CD14-positive monocyte (primary cell): Measurements from ENCODE around the gene CTNNA3. TPM values are rescaled to one million over a fixed set of nuclear protein-coding genes. Genes with fewer than 3 reads are reported as not detected.

ENCODE experiments used
- DNase-seq, 3 donors: peaks; one replicate each; pipeline ENCODE4 v3.0.0-alpha.2; 2011 to 2022
- H2AFZ ChIP-seq: 2 replicates; pipeline ENCODE4 v1.6.0; 2012; ENCODE audit warnings: mild to moderate bottlenecking, low read depth, low read length, inconsistent platforms; ENCODE audit not compliant: insufficient read depth, poor library complexity, severe bottlenecking
- H3K27ac ChIP-seq, 2 donors: 1 replicate in 1 of 2; 2 replicates in 1 of 2; pipeline ENCODE4 v1.5.1; 2012 to 2013; ENCODE audit warnings: low read length in 2 of 2, control low read depth in 1 of 2, inconsistent platforms in 1 of 2, low read depth in 1 of 2, mild to moderate bottlenecking in 1 of 2
- H3K27me3 ChIP-seq, 2 donors: one replicate each; pipeline versions ENCODE4 v1.6.0 to v1.6.1; 2011 to 2013; ENCODE audit warnings: low read length in 2 of 2; ENCODE audit not compliant: control insufficient read depth in 2 of 2, insufficient read depth in 2 of 2
- H3K36me3 ChIP-seq, 2 donors: replicated peaks in 1 of 2; 1 replicate in 1 of 2; 2 replicates in 1 of 2; pipeline versions ENCODE4 v1.5.1 to v1.6.1; 2012 to 2013; ENCODE audit warnings: low read length in 2 of 2, control low read depth in 1 of 2, inconsistent platforms in 1 of 2, mild to moderate bottlenecking in 1 of 2; ENCODE audit not compliant: insufficient read depth in 2 of 2, control insufficient read depth in 1 of 2
- H3K4me1 ChIP-seq, 2 donors: 1 replicate in 1 of 2; 2 replicates in 1 of 2; pipeline versions ENCODE4 v1.5.1 to v1.6.1; 2012 to 2013; ENCODE audit warnings: low read length in 2 of 2, control low read depth in 1 of 2, inconsistent platforms in 1 of 2, mild to moderate bottlenecking in 1 of 2, moderate library complexity in 1 of 2; ENCODE audit not compliant: insufficient read depth in 2 of 2, control insufficient read depth in 1 of 2
- H3K4me2 ChIP-seq: replicated peaks from 2 replicates; pipeline ENCODE3; 2012; ENCODE audit warnings: low read length, moderate library complexity, mild to moderate bottlenecking; ENCODE audit not compliant: poor library complexity, severe bottlenecking; ENCODE audit errors: extremely low read depth
- H3K4me3 ChIP-seq, 3 experiments: fragments of 200-600 bp in 1 of 3; sonication (generic) in 1 of 3; replicated peaks in 1 of 3; 1 replicate in 2 of 3; 2 replicates in 1 of 3; pipeline ENCODE4 v1.5.1; 2011 to 2013; ENCODE audit warnings: low read length in 3 of 3, mild to moderate bottlenecking in 3 of 3, control low read depth in 2 of 3, low read depth in 2 of 3, inconsistent platforms in 1 of 3, moderate library complexity in 1 of 3
- H3K79me2 ChIP-seq: 2 replicates; pipeline ENCODE4 v1.6.0; 2012; ENCODE audit warnings: mild to moderate bottlenecking, control low read depth, inconsistent platforms, low read length, moderate library complexity; ENCODE audit not compliant: insufficient read depth
- H3K9ac ChIP-seq: 2 replicates; pipeline ENCODE4 v1.6.0; 2017; ENCODE audit warnings: low read length, mild to moderate bottlenecking; ENCODE audit not compliant: insufficient read depth, poor library complexity, severe bottlenecking
- H3K9me3 ChIP-seq, 2 donors: replicated peaks in 1 of 2; 1 replicate in 1 of 2; 2 replicates in 1 of 2; pipeline versions ENCODE4 v1.5.1 to v1.6.1; 2012 to 2013; ENCODE audit warnings: low read length in 2 of 2, control low read depth in 1 of 2; ENCODE audit not compliant: control insufficient read depth in 1 of 2, insufficient read depth in 1 of 2
- H4K20me1 ChIP-seq: 2 replicates; pipeline ENCODE4 v1.6.0; 2012; ENCODE audit warnings: mild to moderate bottlenecking, low read length, control low read depth, moderate library complexity; ENCODE audit not compliant: insufficient read depth
- H3K27ac Mint-ChIP-seq, 7 donors: one replicate each; pipeline ENCODE4 v1.8.0; 2020; ENCODE audit warnings: mild to moderate bottlenecking in 7 of 7, mixed read lengths in 7 of 7, moderate library complexity in 6 of 7, inconsistent platforms in 2 of 7
- H3K27me3 Mint-ChIP-seq, 3 donors: one replicate each; pipeline ENCODE4 v1.8.0; 2021 to 2022; ENCODE audit warnings: low read depth in 3 of 3, mild to moderate bottlenecking in 3 of 3, mixed read lengths in 3 of 3, moderate library complexity in 3 of 3, inconsistent platforms in 1 of 3
- H3K36me3 Mint-ChIP-seq, 2 donors: one replicate each; pipeline ENCODE4 v1.8.0; 2020; ENCODE audit warnings: mixed read lengths in 2 of 2, inconsistent platforms in 1 of 2, mild to moderate bottlenecking in 1 of 2
- H3K4me1 Mint-ChIP-seq: one replicate; pipeline ENCODE4 v1.8.0; 2020; ENCODE audit warnings: mild to moderate bottlenecking, mixed read lengths
- H3K4me3 Mint-ChIP-seq, 2 donors: one replicate each; pipeline ENCODE4 v1.8.0; 2020; ENCODE audit warnings: mild to moderate bottlenecking in 2 of 2, mixed read lengths in 2 of 2, moderate library complexity in 1 of 2
- H3K9me3 Mint-ChIP-seq, 7 donors: one replicate each; pipeline ENCODE4 v1.8.0; 2020 to 2022; ENCODE audit warnings: mixed read lengths in 7 of 7, mild to moderate bottlenecking in 6 of 7, moderate library complexity in 6 of 7, inconsistent platforms in 2 of 7
- CTCF ChIP-seq: fragments of 200-600 bp; IDR thresholded peaks from one replicate; pipeline ENCODE4 v1.8.0; 2022; ENCODE audit warnings: antibody characterized with exemption, mild to moderate bottlenecking
- WGBS: methylation state at CpG from one replicate; pipeline ENCODE4 v1.1.5; 2013; ENCODE audit warnings: missing lambda C conversion rate; ENCODE audit not compliant: insufficient coverage; 5-methylcytosine and 5-hydroxymethylcytosine counted together
- intact Hi-C, 2 donors: fragments of 100-400 bp; cut with micrococcal nuclease; formaldehyde crosslinking; loops; one replicate each; pipeline versions ENCODE4 v1.15.0 to v1.15.1; 2023
- polyA plus RNA-seq, 3 donors: library from polyadenylated mRNA; depleted of rRNA in 1 of 3; unstranded in 2 of 3; stranded (reverse) in 1 of 3; fragments of 300-500 nt in 2 of 3; fragments of >200 nt in 1 of 3; fragmentation: Illumina TruSeq in 2 of 3; gene quantifications; 1 replicate in 2 of 3; 2 replicates in 1 of 3; pipeline ENCODE4 v1.2.3, GENCODE V29; 2012 to 2021

Gene CTNNA3
- polyA plus RNA-seq, 3 donors = not detected

- Histone ChIP-seq H3K9ac (no peak overlapping the region), H3K4me1 (no peaks in the 10 kb centered on the region), H3K27me3 (no peaks in the 10 kb centered on the region), H3K4me3 (no peak overlapping the region), H3K79me2 (no peaks in the 10 kb centered on the region), H4K20me1 (no peaks in the 10 kb centered on the region), H3K27ac (no peak overlapping the region), H3K9me3 (no peaks in the 10 kb centered on the region), H2AFZ (no peak overlapping the region), H3K36me3 (no peaks in the 10 kb centered on the region), H3K4me2 (no peak overlapping the region)
- H3K4me1 Mint-ChIP-seq = no peaks in the 10 kb centered on the region
- peaks cover 0 to 9% (median 2%) of the 10 kb centered on the region in 3 donors for H3K27me3 Mint-ChIP-seq
- H3K9me3 Mint-ChIP-seq = peaks cover 0 to 17% (median 2%) of the 10 kb centered on the region in 7 donors
- DNase-seq = no peak
- H3K27ac Mint-ChIP-seq = no peak overlapping the region
- intact Hi-C loops = no loop called here
- H3K4me3 Mint-ChIP-seq = no peak overlapping the region
- TF ChIP-seq CTCF = no peak
- 100% methylated on average over 2 of the region's 3 CpGs for WGBS
- no peaks in the 10 kb centered on the region for H3K36me3 Mint-ChIP-seq
These were observed 309.7 kb downstream of the CTNNA3 start for GRCh38 chr10:67386260-67386659.

- no peak for TF ChIP-seq CTCF
- no peaks in the 10 kb centered on the region for H4K20me1 ChIP-seq
- WGBS = 83% methylated on average over 1 of the region's 2 CpGs
- H3K4me1 Mint-ChIP-seq = no peaks in the 10 kb centered on the region
- H3K27ac Mint-ChIP-seq = no peak overlapping the region
- H3K36me3 Mint-ChIP-seq = no peaks in the 10 kb centered on the region
- H3K9me3 Mint-ChIP-seq = peaks cover 0 to 17% (median 2%) of the 10 kb centered on the region in 7 donors
- H3K36me3 ChIP-seq = no peaks in the 10 kb centered on the region
- H3K4me1 ChIP-seq = no peaks in the 10 kb centered on the region
- no peaks in the 10 kb centered on the region for H3K27me3 ChIP-seq
- no peak overlapping the region for H3K4me3 Mint-ChIP-seq
- no peak for DNase-seq
- H3K27ac ChIP-seq = no peak overlapping the region
- intact Hi-C loops = no loop called here
- H3K9ac ChIP-seq = no peak overlapping the region
- no peak overlapping the region for H3K4me2 ChIP-seq
- no peaks in the 10 kb centered on the region for H3K79me2 ChIP-seq
- H2AFZ ChIP-seq = no peak overlapping the region
- no peaks in the 10 kb centered on the region for H3K9me3 ChIP-seq
- no peak overlapping the region for H3K4me3 ChIP-seq
- peaks cover 0 to 9% (median 2%) of the 10 kb centered on the region in 3 donors for H3K27me3 Mint-ChIP-seq
These were observed 310.4 kb downstream of the CTNNA3 start for GRCh38 chr10:67385566-67385965.
